HG03066 (cell line): ENCODE measurements around the gene CCDC171.
"Not testable (repeated sequence)": the region's sequence is repeated elsewhere in the genome, so short reads cannot be mapped to it uniquely, and the experiment has no call there.

Experiments used
- ATAC-seq: cut with Tn5 transposase; IDR thresholded peaks from one replicate; pipeline ENCODE4 v1.9.1; 2021; ENCODE audit warnings: low read depth; ENCODE audit not compliant: unreplicated experiment

The CCDC171 gene

DNA sequence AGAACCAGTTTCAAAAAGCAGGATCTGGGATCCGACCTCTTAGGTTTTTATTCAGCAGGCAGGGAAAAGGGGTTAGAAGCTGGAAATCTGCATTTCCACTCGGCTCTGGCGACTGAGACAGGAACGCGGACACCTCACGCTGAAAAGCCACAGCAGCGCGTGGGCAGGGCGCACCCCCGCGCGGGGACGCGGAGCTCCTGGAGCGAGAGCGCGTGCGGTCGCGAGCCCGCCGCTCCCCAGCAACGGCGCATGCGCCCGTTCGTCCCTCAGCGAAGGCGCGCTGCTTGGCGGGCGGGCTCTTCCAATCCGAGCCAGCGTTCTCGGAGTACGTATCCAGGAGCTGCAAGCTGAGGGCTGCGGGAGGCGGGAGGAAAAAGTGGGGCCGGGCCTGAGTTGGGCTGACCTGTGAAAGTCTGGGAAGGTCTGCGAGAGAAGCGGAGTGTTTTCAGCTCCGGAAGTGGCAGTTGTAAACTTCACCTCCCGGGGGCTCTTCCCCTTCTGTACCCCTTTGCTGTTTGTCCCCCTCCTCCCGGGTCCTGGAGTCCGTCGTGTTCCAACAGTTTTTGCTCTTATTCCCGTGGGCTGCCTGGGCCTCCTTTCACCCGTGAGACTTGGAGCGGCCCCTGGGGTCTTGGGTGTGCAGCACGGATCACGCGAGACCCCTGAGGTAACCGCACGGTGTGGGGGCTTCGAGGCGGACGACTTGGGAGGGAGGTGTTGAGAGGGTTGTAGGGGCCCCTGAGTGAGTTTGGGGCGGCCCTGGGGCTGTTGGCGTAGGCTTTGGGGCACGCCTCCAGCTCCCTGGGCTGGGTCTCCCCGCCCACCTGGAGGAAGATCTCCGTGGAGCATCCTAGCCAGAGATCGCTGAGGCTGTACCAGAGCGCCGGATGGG lies at the start of gene CCDC171:
Gene CCDC171, plus strand, starts transcription at position 408 of the 892 bp plus-strand sequence. CDS start 11,046 bp downstream, outside the sequence.
- ATAC-seq: peak; percentile 76

DNA sequence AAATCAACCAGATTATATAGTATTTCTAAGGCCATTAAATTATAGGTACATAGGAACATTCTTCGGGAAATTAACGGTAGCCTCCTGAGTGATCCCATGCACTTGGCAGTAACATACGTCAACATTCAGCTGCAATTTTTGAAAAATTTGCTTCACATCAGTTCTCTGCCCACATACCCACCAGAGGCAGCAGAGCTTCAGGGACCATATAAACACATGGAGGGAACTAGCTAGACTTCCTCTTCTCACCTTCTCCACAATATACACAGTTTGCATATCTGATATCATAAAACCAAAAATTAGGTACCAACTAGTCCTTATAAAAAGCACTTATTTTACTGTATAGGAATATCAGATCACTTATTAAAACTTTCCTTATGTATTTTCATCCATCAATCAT lies 46.9 kb upstream of the CCDC171 start:
- no peak for ATAC-seq

- peak; percentile 34 for ATAC-seq
Observed at GRCh38 chr9:15509931-15510788, 42.7 kb upstream of the CCDC171 start.

- peak; percentile 77 for ATAC-seq
Observed at GRCh38 chr9:15510789-15511575, 41.9 kb upstream of the CCDC171 start, which contains the start of gene PSIP1. PSIP1 (minus strand) TSS chr9:15510970; CDS start chr9:15510188, 782 bp downstream.

DNA sequence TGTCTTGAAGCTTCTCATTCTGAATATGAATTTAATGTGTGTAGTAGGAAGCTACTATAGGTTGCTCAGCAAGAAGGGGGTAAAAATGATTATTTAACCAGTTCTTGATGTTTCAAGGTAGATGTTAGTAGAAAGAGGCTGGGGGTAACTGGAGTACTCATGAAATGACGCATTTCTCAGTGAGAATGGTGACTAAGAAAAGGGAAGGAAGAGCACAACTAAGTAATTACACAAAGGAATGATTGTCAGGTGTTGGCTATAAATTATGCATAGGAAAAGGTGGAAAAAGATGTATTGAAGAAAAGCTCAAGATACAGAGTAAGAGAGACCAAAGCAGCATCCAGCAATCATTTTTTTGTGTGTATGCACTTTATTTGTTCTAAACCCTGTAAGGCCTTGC lies 40.6 kb upstream of the CCDC171 start:
- no peak for ATAC-seq

DNA sequence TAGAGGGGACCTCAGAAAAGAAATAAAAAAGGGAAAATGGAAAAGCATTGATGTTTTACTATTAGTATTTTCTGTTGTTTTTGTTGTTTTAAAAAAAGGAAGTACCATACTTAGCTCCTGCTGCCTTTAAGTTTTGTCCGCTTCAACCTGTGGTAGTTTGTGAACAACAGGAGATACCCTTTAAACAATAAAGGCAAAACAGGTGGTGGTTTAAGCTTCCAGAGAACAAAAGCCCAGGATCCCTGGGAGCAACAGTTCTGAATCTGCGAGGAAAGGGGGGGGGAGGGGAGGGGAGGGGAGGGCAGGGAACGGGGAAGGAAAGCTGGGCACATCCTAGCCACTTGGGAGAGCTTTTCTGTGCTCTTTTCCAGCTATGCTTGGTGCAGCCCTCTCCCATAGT lies 40.0 kb upstream of the CCDC171 start:
- no peak for ATAC-seq

DNA sequence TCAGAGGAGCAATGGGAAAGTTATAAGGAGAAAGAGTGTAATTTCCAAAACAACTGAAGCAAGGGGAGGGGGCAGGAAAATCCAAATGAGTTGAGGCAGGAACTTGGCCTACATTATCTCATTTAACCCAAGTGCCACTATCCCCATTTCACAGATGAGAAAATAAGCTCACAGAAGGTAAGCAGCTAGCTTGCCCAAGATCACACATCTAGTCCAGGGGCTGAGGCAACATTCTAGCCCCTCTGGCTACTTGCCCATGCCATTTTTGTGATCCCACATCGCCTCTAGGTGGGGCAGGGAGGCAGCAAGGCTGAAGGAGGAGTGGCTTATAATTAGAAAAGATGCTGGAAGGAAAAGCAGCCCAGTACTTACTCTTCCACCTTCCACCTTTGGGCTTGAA lies 39.5 kb upstream of the CCDC171 start:
- no peak for ATAC-seq

GRCh38 chr9:15519831-15520230 lies 33.0 kb upstream of the CCDC171 start:
- no peak for ATAC-seq

DNA sequence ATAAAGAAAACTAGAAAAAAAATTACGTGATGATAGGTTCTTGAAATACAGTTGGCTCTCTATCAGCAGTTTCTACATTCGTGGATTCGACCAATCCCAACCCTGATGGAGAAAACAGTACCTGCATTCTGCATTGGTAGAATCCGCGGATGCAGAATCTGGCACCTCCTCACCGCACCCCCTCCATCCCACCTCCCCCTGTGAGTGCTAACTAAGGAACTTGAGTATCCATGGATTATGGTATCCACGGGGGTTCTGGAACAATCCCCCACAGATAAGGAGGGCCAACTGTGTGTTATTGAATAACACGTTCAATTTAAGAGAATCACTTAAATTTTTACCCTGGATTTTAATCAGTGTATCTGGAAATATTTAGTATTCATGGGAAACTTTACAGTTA lies 31.6 kb upstream of the CCDC171 start:
- ATAC-seq: no peak

- ATAC-seq: no peak
Observed at GRCh38 chr9:15522130-15522755, 30.6 kb upstream of the CCDC171 start.

DNA sequence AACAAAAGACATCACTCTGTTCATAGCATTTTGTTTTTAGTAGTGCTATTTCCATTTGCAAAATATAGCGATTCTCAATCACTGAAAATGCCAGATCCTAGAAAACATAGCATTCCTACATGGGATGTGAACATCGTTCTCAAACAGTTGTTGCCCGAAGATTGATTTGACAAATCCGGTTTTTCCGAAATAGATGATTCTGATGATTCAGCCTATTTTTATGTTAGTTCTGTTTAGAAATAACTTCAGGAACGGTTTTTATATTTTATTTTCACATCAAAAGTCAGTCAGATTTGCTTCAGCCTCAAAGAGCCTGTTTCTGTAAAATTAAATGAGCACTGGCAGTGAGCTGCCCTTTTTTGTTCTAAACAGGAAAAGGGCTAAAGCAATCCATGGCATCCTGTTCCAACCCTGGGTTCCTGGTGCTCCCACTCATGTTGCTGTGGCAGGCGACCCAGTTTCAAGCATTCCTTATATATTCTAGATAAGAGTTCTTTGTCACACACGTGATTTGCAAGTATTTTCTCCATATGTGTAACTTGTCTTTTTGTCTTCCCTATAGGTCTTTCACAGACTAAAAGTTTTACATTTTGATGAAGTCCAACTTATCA lies 27.9 kb upstream of the CCDC171 start:
- no peak for ATAC-seq

GRCh38 chr9:15525958-15526357 lies 26.9 kb upstream of the CCDC171 start:
- ATAC-seq: no peak

DNA sequence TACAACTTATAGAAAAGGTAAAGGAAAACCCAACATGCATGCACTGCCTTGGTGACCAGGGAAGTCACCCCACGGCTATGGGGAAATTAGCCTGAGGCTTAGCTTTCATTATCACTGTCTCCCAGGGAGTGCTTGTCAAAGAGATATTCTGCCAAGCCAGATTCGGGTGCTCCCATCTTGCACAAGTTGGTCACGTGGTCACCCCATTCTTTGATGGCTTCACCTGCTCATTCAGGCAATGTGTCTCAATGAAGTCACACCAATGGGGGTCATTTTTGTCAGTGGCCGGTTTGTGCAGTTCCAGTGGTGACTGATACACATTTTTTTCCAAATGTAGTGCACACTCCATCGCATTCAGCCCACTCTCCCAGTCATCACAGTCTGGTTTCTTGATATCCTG lies 25.8 kb upstream of the CCDC171 start:
- not testable (repeated sequence) for ATAC-seq

- peak; percentile 84 for ATAC-seq
Observed at GRCh38 chr9:15529566-15530324, 23.1 kb upstream of the CCDC171 start.

DNA sequence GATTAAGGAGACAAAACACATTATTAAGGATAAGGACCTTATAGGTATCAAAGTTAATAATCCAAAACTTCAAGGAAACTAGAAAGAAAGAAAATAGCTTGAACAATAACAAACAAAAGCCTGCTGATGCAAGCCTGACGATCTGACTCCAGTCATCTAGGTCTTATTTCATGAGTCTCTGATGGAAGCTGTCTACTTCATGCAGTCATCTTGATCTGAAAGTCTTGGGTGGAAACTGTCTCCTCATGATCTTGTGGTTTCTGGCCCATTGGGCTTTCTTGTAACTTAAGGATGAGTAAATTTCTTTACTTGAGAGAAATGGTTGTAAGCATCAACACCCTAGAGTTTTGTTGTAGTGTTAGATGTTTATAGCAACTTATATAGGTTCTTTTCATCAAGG lies 21.5 kb upstream of the CCDC171 start:
- ATAC-seq: no peak

DNA sequence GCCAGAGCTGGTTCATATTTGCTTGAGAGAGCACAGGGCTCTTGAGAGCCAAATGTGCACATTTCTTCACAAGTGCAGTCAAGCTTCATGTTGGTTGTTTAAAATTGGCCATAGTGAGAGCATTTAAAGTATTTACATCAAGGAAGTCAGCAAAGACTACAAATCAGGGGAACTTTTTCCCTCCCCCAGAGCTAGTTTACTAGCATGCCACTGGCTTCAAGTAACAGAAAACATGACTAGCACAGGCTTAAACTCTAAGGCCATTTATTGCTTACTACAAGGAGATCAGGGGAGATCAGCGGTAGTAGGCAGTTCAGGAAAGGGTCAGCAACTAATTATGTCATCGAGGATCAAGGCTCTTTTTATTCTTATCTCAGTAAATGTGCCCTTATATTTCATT lies 11.0 kb upstream of the CCDC171 start:
- no peak for ATAC-seq

DNA sequence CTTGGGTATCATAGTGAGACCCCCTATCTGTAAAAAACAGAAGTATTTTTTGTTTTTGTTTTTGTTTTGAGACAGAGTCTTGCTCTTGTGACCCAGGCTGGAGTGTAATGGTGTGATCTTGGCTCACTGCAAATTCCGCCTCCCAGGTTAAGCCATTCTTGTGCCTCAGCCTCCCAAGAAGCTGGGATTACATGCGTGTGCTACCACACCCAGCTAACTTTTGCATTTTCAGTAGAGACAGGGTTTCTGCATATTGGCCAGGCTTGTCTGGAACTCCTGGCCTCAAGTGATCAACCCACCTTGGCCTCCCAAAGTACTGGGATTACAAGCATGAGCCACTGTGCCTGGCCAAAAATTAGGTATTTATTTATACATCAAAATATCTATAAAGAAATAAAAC lies 10.2 kb upstream of the CCDC171 start:
- no peak for ATAC-seq

- no peak for ATAC-seq
Observed at GRCh38 chr9:15543047-15543813, 9.6 kb upstream of the CCDC171 start.
